GM13976 (cell line): ENCODE results near the gene SIDT2.

Source experiments
- DNase-seq: peaks from one replicate; pipeline ENCODE4 v3.0.0; 2012; ENCODE audit warnings: low spot score
- CTCF ChIP-seq: IDR thresholded peaks from 2 replicates; pipeline ENCODE4 v1.5.1; 2012; ENCODE audit warnings: borderline replicate concordance, mild to moderate bottlenecking; ENCODE audit not compliant: insufficient read depth; ENCODE audit errors: extremely low read depth, missing control alignments, control extremely low read depth
- in situ Hi-C: fragments of 300-500 bp; cut with MboI; formaldehyde crosslinking; loops from one replicate; pipeline ENCODE4 v1.12.0; 2022; ENCODE audit warnings: low sequenced_read_pairs, mixed read lengths, inconsistent platforms; ENCODE audit not compliant: unreplicated experiment

Gene SIDT2

GRCh38 chr11:117199053-117199915 is 20.7 kb downstream of the SIDT2 start, which contains the start of gene TAGLN:
Gene TAGLN, plus strand, starts transcription at chr11:117199370. Its CDS starts 3,644 bp downstream, at chr11:117203014.
- DNase-seq: peak; percentile 31
- in situ Hi-C loops: no loop called here
- no peak for TF ChIP-seq CTCF

GRCh38 chr11:117199916-117200812 is 21.6 kb downstream of the SIDT2 start:
- no peak for TF ChIP-seq CTCF
- in situ Hi-C loops: no loop called here
- DNase-seq: peak; percentile 20

GRCh38 chr11:117200813-117201657 is 22.5 kb downstream of the SIDT2 start:
- no peak for TF ChIP-seq CTCF
- in situ Hi-C loops: no loop called here
- DNase-seq: peak; percentile 26

GRCh38 chr11:117201658-117202305 is 23.2 kb downstream of the SIDT2 start:
- in situ Hi-C loops: no loop called here
- no peak for TF ChIP-seq CTCF
- DNase-seq: peak; percentile 26

- TF ChIP-seq CTCF: no peak
- in situ Hi-C loops: no loop called here
Measured at GRCh38 chr11:117202386-117203068, 24.0 kb downstream of the SIDT2 start.

GRCh38 chr11:117203069-117203407 is 24.5 kb downstream of the SIDT2 start:
- peak; percentile 13 for DNase-seq
- no peak for TF ChIP-seq CTCF
- in situ Hi-C loops: no loop called here

More at GRCh38 chr11:117202386-117203068, 24.0 kb downstream of the SIDT2 start:
- peak; percentile 23 for DNase-seq
